ENCODE results near the gene MYEF2. TPM values are rescaled to one million over a fixed set of nuclear protein-coding genes. Genes with fewer than 3 reads are reported as not detected.

The MYEF2 gene
- total and polyA plus RNA-seq, 12 donors = 3.8 to 18.6 (median 12.5) TPM

- H3K27ac ChIP-seq = no peak overlapping the region
- no peaks in the 10 kb centered on the region for H3K9me3 ChIP-seq
- no peaks in the 10 kb centered on the region for H3K36me3 ChIP-seq
- ATAC-seq (peak in 1 of 8 donors; percentile 65), DNase-seq (no peak)
- peaks cover 0 to 18% (median 4%) of the 10 kb centered on the region in 7 donors for H3K27me3 ChIP-seq
- intact Hi-C loops (cut with DNase I) = loop anchor here in 6 of 10 donors (5.0 to 10.0 kb wide), 3 partner anchors 140 to 173 kb away; no protein-coding TSS in a partner anchor
- no peaks in the 10 kb centered on the region for H3K4me1 ChIP-seq
- no peak overlapping the region for H3K4me3 ChIP-seq
- TF ChIP-seq CTCF (IDR thresholded peaks at IDR 0.05) = peak in 7 of 9 donors; percentile 34 to 57 (median 53)
- 26 to 28% methylated on average over 6 of the region's 6 CpGs for WGBS, 2 donors
These were observed 65.9 kb downstream of the MYEF2 start for GRCh38 chr15:48112242-48112641.

- 68 to 76% methylated on average over 5 of the region's 5 CpGs for WGBS, 2 donors
- intact Hi-C loops (cut with DNase I) = loop anchor here in 6 of 10 donors (5.0 to 10.0 kb wide), 3 partner anchors 142 to 175 kb away; no protein-coding TSS in a partner anchor
- no peak overlapping the region for H3K4me3 ChIP-seq
- TF ChIP-seq CTCF (IDR thresholded peaks at IDR 0.05) = no peak
- H3K27me3 ChIP-seq = peaks cover 0 to 33% (median 7%) of the 10 kb centered on the region in 7 donors
- H3K4me1 ChIP-seq = no peaks in the 10 kb centered on the region
- no peaks in the 10 kb centered on the region for H3K36me3 ChIP-seq
- no peak for DNase-seq
- H3K9me3 ChIP-seq = no peaks in the 10 kb centered on the region
- no peak overlapping the region for H3K27ac ChIP-seq
- ATAC-seq = no peak
These were observed 68.1 kb downstream of the MYEF2 start for GRCh38 chr15:48109856-48110531.

GRCh38 chr15:48109212-48109611 is 68.9 kb downstream of the MYEF2 start:
- DNase-seq (no peak), ATAC-seq (no peak)
- no peak for TF ChIP-seq CTCF (IDR thresholded peaks at IDR 0.05)
- Histone ChIP-seq H3K4me3 (no peak overlapping the region), H3K27ac (no peak overlapping the region), H3K36me3 (no peaks in the 10 kb centered on the region), H3K9me3 (no peaks in the 10 kb centered on the region), H3K27me3 (peaks cover 0 to 29% (median 7%) of the 10 kb centered on the region in 7 donors), H3K4me1 (no peaks in the 10 kb centered on the region)
- intact Hi-C loops (cut with DNase I) = no loop called here
- 93% methylated on average over 4 of the region's 4 CpGs for WGBS, 2 donors

- no peaks in the 10 kb centered on the region for H3K9me3 ChIP-seq
- no peaks in the 10 kb centered on the region for H3K36me3 ChIP-seq
- DNase-seq = no peak
- intact Hi-C loops (cut with DNase I) = no loop called here
- no peak for ATAC-seq
- WGBS, 2 donors = 58 to 65% methylated on average over 2 of the region's 2 CpGs
- no peaks in the 10 kb centered on the region for H3K4me1 ChIP-seq
- no peak for TF ChIP-seq CTCF (IDR thresholded peaks at IDR 0.05)
- H3K4me3 ChIP-seq = no peak overlapping the region
- H3K27me3 ChIP-seq = peaks cover 0 to 36% (median 9%) of the 10 kb centered on the region in 7 donors
- no peak overlapping the region for H3K27ac ChIP-seq
These were observed 72.2 kb downstream of the MYEF2 start for GRCh38 chr15:48105936-48106335.

Measured in heart right ventricle (tissue), 16 donors.